ENCODE data around the gene KRTAP4-11.
"Not testable (repeated sequence)": the region's sequence is repeated elsewhere in the genome, so short reads cannot be mapped to it uniquely, and the experiment has no call there.

Gene KRTAP4-11

GRCh38 chr17:41151525-41151924 is 33.4 kb upstream of the KRTAP4-11 start (continued):
- no peak for TF ChIP-seq BACH2 (CRISPR knock-in tag; IDR thresholded peaks at IDR 0.05; ENCODE audit: borderline replicate concordance)

GRCh38 chr17:41150026-41150425 is 31.9 kb upstream of the KRTAP4-11 start:
- ATAC-seq: no peak
- TF ChIP-seq, protein P1, sequence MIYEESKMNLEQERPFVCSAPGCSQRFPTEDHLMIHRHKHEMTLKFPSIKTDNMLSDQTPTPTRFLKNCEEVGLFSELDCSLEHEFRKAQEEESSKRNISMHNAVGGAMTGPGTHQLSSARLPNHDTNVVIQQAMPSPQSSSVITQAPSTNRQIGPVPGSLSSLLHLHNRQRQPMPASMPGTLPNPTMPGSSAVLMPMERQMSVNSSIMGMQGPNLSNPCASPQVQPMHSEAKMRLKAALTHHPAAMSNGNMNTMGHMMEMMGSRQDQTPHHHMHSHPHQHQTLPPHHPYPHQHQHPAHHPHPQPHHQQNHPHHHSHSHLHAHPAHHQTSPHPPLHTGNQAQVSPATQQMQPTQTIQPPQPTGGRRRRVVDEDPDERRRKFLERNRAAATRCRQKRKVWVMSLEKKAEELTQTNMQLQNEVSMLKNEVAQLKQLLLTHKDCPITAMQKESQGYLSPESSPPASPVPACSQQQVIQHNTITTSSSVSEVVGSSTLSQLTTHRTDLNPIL (CRISPR knock-in tag; IDR thresholded peaks at IDR 0.05; ENCODE audit: low read depth): no peak
- TF ChIP-seq TCF4 (CRISPR knock-in tag; IDR thresholded peaks at IDR 0.05; ENCODE audit: borderline replicate concordance) (no peak), ARNTL (CRISPR knock-in tag; IDR thresholded peaks at IDR 0.05; ENCODE audit: borderline replicate concordance, low read depth) (no peak), ZNF8 (CRISPR knock-in tag; IDR thresholded peaks at IDR 0.05) (no peak), ZC3H10 (CRISPR knock-in tag; IDR thresholded peaks at IDR 0.05) (no peak), ESRRG (CRISPR knock-in tag; IDR thresholded peaks at IDR 0.05) (no peak), RARB (CRISPR knock-in tag; IDR thresholded peaks at IDR 0.05) (no peak), ISL1 (CRISPR knock-in tag; IDR thresholded peaks at IDR 0.05) (no peak), PPARA (CRISPR knock-in tag; IDR thresholded peaks at IDR 0.05; ENCODE audit: borderline replicate concordance) (no peak), CSDC2 (CRISPR knock-in tag; IDR thresholded peaks at IDR 0.05) (no peak), SNAI2 (CRISPR knock-in tag; IDR thresholded peaks at IDR 0.05) (no peak), GLIS3 (CRISPR knock-in tag; IDR thresholded peaks at IDR 0.05) (no peak), OSR1 (CRISPR knock-in tag; IDR thresholded peaks at IDR 0.05) (no peak), ZFP30 (CRISPR knock-in tag; IDR thresholded peaks at IDR 0.05) (no peak), BACH2 (CRISPR knock-in tag; IDR thresholded peaks at IDR 0.05; ENCODE audit: borderline replicate concordance) (no peak)
- TF ChIP-seq, protein P2, sequence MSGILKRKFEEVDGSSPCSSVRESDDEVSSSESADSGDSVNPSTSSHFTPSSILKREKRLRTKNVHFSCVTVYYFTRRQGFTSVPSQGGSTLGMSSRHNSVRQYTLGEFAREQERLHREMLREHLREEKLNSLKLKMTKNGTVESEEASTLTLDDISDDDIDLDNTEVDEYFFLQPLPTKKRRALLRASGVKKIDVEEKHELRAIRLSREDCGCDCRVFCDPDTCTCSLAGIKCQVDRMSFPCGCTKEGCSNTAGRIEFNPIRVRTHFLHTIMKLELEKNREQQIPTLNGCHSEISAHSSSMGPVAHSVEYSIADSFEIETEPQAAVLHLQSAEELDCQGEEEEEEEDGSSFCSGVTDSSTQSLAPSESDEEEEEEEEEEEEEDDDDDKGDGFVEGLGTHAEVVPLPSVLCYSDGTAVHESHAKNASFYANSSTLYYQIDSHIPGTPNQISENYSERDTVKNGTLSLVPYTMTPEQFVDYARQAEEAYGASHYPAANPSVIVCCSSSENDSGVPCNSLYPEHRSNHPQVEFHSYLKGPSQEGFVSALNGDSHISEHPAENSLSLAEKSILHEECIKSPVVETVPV (CRISPR knock-in tag; IDR thresholded peaks at IDR 0.05): no peak

DNA sequence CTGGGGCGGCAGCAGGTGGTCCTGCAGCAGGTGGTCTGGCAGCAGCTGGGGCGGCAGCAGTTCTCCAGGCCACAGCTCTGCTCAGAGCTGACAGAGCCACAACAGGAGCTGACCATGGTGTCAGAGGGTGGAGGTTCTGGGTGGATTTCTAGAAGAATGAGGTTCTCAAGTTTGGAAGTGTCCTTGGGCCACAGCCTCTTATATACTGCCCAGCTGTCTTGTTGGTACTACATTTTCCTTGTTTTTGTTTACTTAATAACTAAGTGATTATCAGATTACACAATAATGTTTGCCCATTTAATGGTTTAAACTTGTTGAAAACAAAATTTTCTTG is 31.4 kb upstream of the KRTAP4-11 start, which contains the start of gene KRTAP4-5:
TSS of gene KRTAP4-5 (minus strand) at position 174 of the 334 bp plus-strand sequence. CDS start at position 116, 58 bp downstream.
- no peak for TF ChIP-seq ZNF565 (CRISPR knock-in tag; conservative IDR thresholded peaks at IDR 0.05; ENCODE audit: low read depth)
- TF ChIP-seq TOX (CRISPR knock-in tag; IDR thresholded peaks at IDR 0.05; ENCODE audit: borderline replicate concordance): no peak
- no peak for TF ChIP-seq RARB (CRISPR knock-in tag; IDR thresholded peaks at IDR 0.05)
- TF ChIP-seq, protein P2 (CRISPR knock-in tag; IDR thresholded peaks at IDR 0.05): no peak
- TF ChIP-seq ARNTL (CRISPR knock-in tag; IDR thresholded peaks at IDR 0.05; ENCODE audit: borderline replicate concordance, low read depth): no peak
- no peak for TF ChIP-seq PPARA (CRISPR knock-in tag; IDR thresholded peaks at IDR 0.05; ENCODE audit: borderline replicate concordance)

DNA sequence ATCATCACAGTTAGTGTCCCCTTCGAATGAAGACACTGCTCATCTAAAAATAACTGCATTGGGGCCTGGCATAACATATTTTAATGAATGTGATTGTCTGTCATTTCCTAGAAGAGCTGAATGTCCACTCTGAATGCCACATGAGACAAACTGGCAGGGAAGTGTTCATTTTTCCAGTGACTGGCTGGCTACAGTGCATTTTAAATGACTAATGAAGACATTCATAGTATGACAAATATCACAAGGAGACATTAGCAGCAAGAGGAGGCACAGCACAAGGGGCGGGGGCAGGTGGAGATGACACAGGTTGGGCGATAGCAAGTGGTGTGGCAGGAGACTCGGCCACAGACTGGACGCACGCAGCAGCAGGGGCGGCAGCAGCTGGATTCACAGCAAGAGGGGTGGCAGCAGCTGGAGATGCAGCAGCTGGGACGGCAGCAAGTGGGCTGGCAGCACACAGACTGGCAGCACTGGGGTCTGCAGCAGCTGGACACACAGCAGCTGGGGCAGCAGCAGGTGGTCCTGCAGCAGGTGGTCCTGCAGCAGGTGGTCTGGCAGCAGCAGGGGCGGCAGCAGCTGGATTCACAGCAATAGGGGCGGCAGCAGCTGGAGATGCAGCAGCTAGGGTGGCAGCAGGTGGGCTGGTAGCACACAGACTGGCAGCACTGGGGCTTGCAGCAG is 30.9 kb upstream of the KRTAP4-11 start:
- ATAC-seq: not testable (repeated sequence)

More for the DNA sequence above, 31.4 kb upstream of the KRTAP4-11 start, which contains the start of gene KRTAP4-5:
- no peak for ATAC-seq

DNA sequence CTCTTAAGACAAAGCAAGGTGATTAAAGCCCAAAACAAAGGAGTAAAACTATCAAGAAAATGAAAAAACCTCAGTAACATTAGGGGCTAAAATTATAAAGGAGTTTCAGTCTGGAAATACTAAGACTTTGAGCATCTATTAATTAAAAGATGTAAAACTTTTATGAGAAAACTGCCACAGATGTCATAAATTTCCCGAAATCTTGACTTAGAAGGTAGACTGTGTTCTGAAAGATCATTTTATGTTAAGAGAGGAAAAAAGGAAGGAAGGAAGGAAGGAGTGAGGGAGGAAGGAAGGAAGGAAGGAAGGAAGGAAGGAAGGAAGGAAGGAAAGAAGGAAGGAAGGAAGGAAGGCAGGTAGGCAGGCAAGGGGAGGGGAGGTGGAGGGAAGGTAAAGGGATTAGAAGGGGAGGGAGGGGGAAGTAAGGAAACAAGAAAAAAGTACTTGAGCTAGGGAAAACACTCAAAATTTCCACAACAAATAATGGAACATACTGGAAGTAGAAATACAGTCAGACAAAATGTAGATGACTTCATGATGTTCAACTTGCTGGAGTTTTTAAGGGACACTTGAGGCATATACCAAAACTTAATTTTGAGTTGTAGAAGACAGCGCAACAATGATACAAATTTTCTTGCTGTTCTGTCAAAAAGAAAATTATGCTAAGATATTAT is 29.5 kb upstream of the KRTAP4-11 start:
- TF ChIP-seq TOX (CRISPR knock-in tag; IDR thresholded peaks at IDR 0.05; ENCODE audit: borderline replicate concordance): no peak
- no peak for TF ChIP-seq BACH2 (CRISPR knock-in tag; IDR thresholded peaks at IDR 0.05; ENCODE audit: borderline replicate concordance)
- TF ChIP-seq TCF4 (CRISPR knock-in tag; IDR thresholded peaks at IDR 0.05; ENCODE audit: borderline replicate concordance): no peak
- TF ChIP-seq GLIS3 (CRISPR knock-in tag; IDR thresholded peaks at IDR 0.05): no peak
- no peak for TF ChIP-seq SNAI2 (CRISPR knock-in tag; IDR thresholded peaks at IDR 0.05)
- no peak for TF ChIP-seq ISL1 (CRISPR knock-in tag; IDR thresholded peaks at IDR 0.05)
- TF ChIP-seq ZNF565 (CRISPR knock-in tag; conservative IDR thresholded peaks at IDR 0.05; ENCODE audit: low read depth): no peak
- TF ChIP-seq, protein P3, sequence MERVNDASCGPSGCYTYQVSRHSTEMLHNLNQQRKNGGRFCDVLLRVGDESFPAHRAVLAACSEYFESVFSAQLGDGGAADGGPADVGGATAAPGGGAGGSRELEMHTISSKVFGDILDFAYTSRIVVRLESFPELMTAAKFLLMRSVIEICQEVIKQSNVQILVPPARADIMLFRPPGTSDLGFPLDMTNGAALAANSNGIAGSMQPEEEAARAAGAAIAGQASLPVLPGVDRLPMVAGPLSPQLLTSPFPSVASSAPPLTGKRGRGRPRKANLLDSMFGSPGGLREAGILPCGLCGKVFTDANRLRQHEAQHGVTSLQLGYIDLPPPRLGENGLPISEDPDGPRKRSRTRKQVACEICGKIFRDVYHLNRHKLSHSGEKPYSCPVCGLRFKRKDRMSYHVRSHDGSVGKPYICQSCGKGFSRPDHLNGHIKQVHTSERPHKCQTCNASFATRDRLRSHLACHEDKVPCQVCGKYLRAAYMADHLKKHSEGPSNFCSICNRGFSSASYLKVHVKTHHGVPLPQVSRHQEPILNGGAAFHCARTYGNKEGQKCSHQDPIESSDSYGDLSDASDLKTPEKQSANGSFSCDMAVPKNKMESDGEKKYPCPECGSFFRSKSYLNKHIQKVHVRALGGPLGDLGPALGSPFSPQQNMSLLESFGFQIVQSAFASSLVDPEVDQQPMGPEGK (CRISPR knock-in tag; IDR thresholded peaks at IDR 0.05; ENCODE audit: borderline replicate concordance): no peak
- ATAC-seq: no peak
